Measurements from ENCODE around the gene SMARCD2.
"Not testable (repeated sequence)": the region's sequence is repeated elsewhere in the genome, so short reads cannot be mapped to it uniquely, and the experiment has no call there.

Gene SMARCD2

DNA sequence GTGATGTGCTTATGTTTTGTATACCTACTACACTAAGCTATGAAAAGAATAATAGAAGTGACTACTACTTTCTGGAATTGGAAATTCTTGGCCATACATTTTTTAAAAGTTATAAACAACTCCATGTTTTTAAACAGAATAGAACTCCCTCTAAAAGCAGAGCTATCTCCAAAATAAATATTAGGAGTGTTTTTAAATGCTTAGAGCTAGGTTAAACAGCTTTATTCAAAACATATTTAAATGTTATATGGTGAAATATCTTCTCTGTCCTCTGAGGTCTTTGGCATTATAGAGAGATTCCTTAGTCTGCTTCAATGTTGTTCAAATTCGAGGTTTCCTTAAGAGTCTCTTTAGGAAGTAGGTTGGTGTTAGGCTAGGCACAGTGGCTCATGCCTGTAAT, 38.2 kb downstream of the SMARCD2 start:
- DNase-seq (ENCODE audit: low read depth in 2 of 2) = no peak

DNA sequence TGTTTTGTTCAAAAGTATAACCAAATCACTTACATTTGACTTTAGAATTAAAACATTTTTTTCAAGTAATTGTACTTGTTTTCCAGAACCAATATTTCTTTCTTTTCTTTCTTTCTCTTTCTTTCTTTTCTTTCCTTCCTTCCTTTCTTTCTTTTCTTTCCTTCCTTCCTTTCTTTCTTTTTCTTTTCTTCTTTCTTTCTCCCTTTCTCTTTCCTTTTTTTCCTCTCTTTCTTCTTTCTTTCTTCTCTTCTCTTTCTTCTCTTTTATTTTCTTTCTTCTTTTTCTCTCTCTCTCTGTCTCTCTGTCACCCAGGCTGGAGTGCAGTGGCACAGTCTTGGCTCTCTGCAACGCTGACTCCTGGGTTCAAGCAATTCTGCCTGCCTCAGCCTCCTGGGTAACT, 41.7 kb downstream of the SMARCD2 start:
- DNase-seq (ENCODE audit: low read depth in 2 of 2) = no peak

DNA sequence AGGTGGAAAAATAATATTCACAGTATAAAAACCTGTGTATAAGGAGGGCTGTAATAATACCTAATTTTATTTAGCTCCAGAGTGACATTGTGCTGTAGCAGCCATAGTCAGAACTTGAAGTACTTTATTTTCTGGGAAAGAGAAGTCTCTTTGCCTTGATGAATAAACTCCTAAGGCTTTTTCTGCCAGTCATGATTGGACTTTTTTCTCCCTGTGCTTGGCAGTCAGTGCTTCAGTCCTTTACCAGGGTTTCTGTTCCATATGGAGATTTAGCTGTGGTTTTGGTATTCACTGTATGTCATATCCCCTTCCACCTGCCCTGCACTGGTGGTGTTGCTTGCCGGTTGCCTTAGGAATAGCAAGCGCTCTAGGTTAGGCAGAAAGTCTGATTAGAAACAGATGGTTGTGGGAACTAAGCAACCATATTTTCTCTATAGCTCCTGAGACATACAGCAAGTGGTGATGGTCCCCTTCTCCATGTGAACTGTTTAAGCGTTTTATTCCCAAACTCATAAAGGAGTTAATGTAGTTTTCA, 43.8 kb downstream of the SMARCD2 start:
- no peak for DNase-seq (ENCODE audit: low read depth in 2 of 2)

DNA sequence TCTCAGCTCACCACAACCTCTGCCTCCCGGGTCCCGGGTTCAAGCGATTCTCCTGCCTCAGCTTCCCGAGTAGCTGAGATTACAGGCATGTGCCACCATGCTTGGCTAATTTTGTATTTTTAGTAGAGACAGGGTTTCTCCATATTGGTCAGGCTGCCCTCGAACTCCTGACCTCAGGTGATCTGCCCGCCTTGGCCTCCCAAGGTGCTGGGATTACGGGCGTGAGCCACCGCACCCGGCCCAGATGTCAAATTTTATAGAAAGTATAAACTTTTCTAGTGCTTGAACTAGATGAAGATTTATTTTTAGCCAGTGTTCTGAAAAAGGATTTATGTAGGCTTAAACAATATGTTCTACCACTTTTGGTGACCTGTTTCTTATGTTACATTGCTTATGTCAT, 46.1 kb downstream of the SMARCD2 start:
- DNase-seq (ENCODE audit: low read depth in 2 of 2) = not testable (repeated sequence)

- no peak for DNase-seq (ENCODE audit: low read depth in 2 of 2)
Observed at GRCh38 chr17:63792055-63792729, 50.3 kb downstream of the SMARCD2 start.

- no peak for DNase-seq (ENCODE audit: low read depth in 2 of 2)
Observed at GRCh38 chr17:63790057-63790456, 52.4 kb downstream of the SMARCD2 start.

DNA sequence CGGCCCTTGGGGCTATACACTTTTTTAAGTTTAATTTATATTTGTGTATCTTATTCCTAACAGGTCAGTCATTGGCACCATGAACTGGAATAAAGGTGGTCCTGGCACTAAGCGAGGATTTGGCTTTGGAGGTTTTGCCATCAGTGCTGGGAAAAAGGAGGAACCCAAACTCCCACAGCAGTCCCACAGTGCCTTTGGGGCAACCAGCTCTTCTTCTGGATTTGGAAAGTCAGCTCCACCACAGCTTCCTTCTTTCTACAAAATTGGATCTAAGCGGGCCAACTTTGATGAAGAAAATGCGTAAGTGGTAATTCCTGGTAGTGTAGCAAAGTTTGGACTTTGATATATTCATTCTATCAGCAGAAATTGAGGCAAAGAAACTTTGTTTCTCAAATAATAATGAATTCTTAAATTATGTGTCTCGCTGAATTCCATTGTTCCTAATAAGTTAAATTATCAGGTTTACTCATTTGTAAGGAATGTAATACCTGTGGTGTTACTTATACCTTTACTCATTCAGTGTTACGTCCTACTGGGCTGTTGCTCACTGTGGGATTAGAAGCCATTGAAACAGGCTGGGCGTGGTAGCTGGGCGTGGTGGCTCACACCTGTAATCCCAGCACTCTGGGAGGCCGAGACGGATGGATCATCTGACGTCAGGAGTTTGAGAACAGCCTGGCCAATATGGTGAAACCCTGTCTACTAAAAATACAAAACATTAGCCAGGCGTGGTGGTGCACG, 55.3 kb downstream of the SMARCD2 start:
- DNase-seq (ENCODE audit: low read depth in 2 of 2) = no peak

DNA sequence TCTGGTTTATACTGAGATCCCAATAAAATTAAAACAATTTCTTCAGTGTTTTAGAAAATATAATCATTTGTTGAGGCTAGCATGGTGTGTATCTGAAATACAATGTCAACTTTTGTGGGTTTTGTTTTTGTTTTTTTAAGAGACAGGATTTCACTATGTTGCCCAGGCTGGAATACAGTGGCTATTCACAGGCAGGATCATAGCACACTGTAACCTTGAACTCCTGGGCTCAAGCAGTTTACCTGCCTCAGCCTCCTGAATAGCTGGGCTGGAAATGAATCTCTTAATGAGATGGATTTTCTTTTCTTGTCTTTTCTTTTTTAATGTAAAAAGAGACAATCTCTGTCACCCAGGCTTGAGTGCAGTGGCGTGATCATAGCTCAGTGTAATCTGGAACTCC, 56.4 kb downstream of the SMARCD2 start:
- DNase-seq (ENCODE audit: low read depth in 2 of 2) = no peak

GRCh38 chr17:63785556-63785955, 56.9 kb downstream of the SMARCD2 start:
- no peak for DNase-seq (ENCODE audit: low read depth in 2 of 2)

GRCh38 chr17:63783522-63783921, 59.0 kb downstream of the SMARCD2 start:
- DNase-seq (ENCODE audit: low read depth in 2 of 2) = no peak

Data from stimulated activated CD8-positive, alpha-beta memory T cell treated with anti-CD3 and anti-CD28 coated beads, Interleukin-2, amount 100 ng/mL, for 1 hour (primary cell).